Measurements from ENCODE around the gene FBXL15.

- TF ChIP-seq CTCF (IDR thresholded peaks at IDR 0.05), result no peak
- TF ChIP-seq EZH2 (IDR thresholded peaks at IDR 0.05; ENCODE audit: borderline replicate concordance, insufficient read depth, low read depth, low read length, poor library complexity, severe bottlenecking), result no peak
Observed at GRCh38 chr10:102379383-102379782, 41.3 kb upstream of the FBXL15 start.

Data from B cell (primary cell).